H1 (cell line): ENCODE results near the gene NCAPD2. TPM values are rescaled to one million over a fixed set of nuclear protein-coding genes. Genes with fewer than 3 reads are reported as not detected.

ENCODE experiments used
- EP300 ChIP-seq, 2 experiments: IDR thresholded peaks; 1 replicate in 1 of 2; 2 replicates in 1 of 2; pipeline ENCODE4 v1.6.1; 2011 to 2012; ENCODE audit warnings: low read depth in 2 of 2, low read length in 2 of 2, mild to moderate bottlenecking in 2 of 2, borderline replicate concordance in 1 of 2, inconsistent platforms in 1 of 2, moderate library complexity in 1 of 2
- NANOG ChIP-seq: IDR thresholded peaks from 2 replicates; pipeline ENCODE4 v1.6.1; 2011; ENCODE audit warnings: low read length, low read depth, mild to moderate bottlenecking, inconsistent platforms; ENCODE audit not compliant: insufficient read depth, poor library complexity, severe bottlenecking
- SP4 ChIP-seq: IDR thresholded peaks from 2 replicates; pipeline ENCODE4 v1.6.1; 2012; ENCODE audit warnings: low read length, inconsistent platforms
- polyA plus RNA-seq, 7 experiments: library from polyadenylated mRNA; depleted of rRNA in 3 of 7; stranded (reverse) in 5 of 7; unstranded in 2 of 7; fragments of >200 nt in 5 of 7; fragments of 200-250 nt in 2 of 7; gene quantifications; 1 replicate in 5 of 7; 2 replicates in 1 of 7; 4 replicates in 1 of 7; pipeline versions ENCODE4 v1.2.1 to v1.2.3, GENCODE V29; 2011 to 2013; ENCODE audit warnings: missing spikeins in 2 of 7, mixed read lengths in 2 of 7
- total RNA-seq: library from RNA; stranded (reverse); fragmentation: NEBNext Ultra II Directional; extraction: Animal tissue kit (Norgen Biotek cat#: 25700); gene quantifications from 2 replicates; pipeline ENCODE4 v1.2.1, GENCODE V29; 2021

NCAPD2 gene
- total and polyA plus RNA-seq, 2 of the 8 experiments (the other 6 are each of a cell fraction or from before 2014, with no cell fraction given): 55.8 to 132 TPM

DNA sequence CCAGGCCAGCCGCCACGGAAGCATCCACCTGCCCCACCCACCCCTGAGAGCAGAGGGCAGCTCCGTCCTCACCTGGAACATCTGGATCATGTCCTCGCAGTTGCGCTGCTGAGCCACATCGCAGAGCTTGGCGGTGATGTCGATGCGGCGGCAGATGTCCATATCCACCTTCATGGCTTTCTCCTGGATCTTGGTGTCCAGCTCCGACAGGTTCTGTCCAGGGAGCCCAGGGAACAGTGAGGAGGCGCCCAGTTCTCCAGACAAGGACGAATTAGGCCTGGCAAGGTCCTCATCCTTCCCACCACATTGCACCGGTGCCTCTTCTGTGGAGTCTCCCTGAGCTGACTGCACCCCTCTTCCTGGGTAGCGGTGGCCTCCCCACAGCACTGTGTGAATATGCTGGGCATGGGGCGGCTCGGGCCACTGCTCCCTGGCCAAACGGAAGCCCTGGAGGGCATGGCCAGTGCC, 55.8 kb downstream of the NCAPD2 start (continued):
- TF ChIP-seq NANOG (no peak), EP300 (IDR thresholded peaks at IDR 0.05; ENCODE audit: borderline replicate concordance in 1 of 2, low read depth in 2 of 2, low read length in 2 of 2) (no peak), SP4 (no peak)
